ENCODE data around the gene PRAMEF15.
A peak's percentile ranks its signal among the peaks of the same experiment; 100 is the strongest.
"Not testable (repeated sequence)": the region's sequence is repeated elsewhere in the genome, so short reads cannot be mapped to it uniquely, and the experiment has no call there.

Gene PRAMEF15

GRCh38 chr1:13315281-13315680, at the start of gene PRAMEF15:
Gene PRAMEF15 (plus strand): TSS chr1:13315581. CDS start chr1:13318408, 2,827 bp downstream.
- DNase-seq, result not testable (repeated sequence)

DNA sequence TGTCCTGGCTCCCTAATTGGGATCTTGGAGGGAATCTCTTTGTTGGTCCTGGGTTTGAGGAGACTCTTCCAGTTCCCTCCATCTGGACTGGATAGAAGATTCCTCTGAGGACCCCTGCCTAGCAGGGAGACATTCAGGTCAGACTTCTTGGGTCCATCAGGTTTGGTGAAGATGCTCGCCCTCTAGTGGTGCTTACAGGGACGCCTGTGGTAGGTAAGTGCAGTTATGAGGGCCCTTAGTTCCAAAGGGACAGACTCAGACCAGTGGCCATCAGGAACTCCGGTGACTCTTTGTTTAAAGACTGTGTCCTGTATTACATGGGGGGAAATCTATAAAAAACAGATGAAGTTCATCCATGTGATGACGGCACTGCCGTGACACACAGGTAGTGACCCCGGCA, 38.4 kb upstream of the PRAMEF15 start:
- DNase-seq, result not testable (repeated sequence)

DNA sequence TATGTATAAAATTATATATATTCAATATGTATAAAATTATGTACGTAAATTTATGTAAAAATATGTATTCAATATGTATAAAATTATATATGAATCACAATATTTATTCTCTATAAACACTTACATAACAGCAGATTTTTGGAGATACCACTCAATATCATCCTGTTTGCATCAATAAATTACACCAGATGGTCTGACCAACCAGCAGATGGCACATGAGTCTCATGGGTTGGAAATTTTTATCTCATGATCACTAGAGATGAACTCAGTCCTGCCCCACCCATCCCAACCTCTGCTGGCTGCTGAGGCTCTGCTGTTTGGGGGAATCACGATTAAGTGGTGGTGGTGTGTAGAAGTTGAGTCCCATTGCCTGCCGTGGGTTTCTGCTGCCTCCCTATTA, 35.8 kb upstream of the PRAMEF15 start:
- DNase-seq, result not testable (repeated sequence)

- DNase-seq, result not testable (repeated sequence)
These were observed 30.3 kb upstream of the PRAMEF15 start, which contains the start of gene PRAMEF8 for GRCh38 chr1:13285037-13285436. Gene PRAMEF8 (minus strand): TSS chr1:13285137. CDS start chr1:13284091, 1,046 bp downstream.

GRCh38 chr1:13289030-13289429, 26.4 kb upstream of the PRAMEF15 start:
- not testable (repeated sequence) for DNase-seq

DNA sequence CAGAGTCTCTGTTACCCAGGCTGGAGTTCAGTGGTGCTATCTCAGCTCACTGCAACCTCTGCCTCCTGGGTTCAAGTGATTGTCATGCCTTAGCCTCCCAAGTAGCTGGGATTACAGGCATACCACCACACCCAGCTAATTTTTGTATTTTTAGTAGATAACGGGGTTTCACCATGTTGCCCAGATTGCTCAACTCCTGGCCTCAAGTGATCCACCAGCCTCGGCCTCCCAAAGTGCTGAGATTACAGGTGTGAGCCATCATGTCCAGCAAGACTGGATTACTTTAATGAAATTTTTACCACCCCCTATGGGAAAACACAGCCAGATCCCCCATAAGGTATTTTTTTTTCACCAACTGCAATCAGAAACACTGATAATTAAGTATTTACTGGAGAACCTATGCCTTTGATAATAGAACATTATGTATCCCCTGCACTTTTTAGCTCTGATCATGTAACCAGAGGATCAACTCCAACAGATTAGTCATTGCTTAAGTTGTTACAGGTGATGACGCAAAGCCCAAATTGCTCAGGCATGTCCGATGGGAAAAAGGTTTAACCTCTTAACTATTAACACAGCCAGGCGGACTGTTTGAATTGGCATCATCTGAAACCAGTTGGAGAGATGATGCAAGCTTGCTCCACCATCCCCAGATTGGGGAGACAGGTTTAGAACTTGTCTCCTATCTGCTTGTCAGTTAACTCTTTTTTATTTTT, 18.0 kb upstream of the PRAMEF15 start:
- not testable (repeated sequence) for DNase-seq

DNA sequence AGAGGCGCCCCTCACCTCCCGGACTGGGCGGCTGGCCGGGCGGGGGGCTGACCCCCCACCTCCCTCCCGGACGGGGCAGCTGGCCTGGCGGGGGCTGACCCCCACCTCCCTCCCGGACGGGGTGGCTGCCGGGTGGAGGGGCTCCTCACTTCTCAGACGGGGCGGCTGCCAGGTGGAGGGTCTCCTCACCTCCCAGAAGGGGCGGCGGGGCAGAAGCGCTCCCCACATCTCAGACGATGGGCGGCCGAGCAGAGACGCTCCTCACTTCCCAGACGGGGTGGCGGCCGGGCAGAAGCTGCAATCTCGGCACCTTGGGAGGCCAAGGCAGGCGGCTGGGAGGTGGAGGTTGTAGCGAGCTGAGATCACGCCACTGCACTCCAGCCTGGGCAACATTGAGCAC, 16.7 kb upstream of the PRAMEF15 start:
- DNase-seq, result not testable (repeated sequence)

DNA sequence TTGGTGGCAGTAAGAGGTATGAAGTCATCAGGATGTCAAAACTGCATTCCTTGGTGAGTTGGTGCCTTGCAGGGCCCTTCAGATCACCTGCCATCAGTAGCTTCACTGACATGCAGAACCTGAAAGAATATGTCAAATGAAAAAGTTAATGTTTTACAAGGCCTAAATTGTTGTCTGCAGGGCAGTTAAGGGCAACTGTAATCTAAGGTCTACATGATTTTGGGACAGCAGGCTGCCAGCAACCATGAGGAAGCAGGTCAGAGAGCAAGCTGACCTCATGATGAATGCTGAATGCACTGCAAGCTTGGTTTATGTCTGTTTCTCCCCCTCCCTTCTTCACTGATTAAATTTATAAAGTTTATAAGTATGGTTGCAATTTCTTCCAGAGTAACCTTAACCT, 13.2 kb upstream of the PRAMEF15 start:
- not testable (repeated sequence) for DNase-seq

DNA sequence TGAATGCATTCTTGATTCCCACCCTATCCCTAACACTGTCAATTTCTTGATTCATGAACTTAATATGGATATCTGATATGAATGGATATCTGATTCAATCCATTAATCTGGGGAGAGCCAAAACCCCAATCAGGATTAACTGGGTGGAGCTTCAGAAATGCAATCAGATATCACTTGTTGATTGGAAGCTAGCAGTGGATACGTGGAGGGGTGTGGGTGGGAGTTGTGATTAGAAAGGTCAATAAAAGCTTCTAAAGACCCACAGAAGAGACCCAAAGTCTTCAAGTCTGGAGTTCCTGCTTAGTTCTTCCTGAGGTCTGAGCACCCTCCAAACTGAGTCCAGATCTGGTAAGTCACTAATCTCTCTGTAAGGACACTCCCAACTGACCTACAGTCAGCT, 12.1 kb upstream of the PRAMEF15 start, which contains the start of gene PRAMEF33:
Gene PRAMEF33 (plus strand): TSS at position 301 of the 400 bp plus-strand sequence. CDS start 2,416 bp downstream, outside the sequence.
- DNase-seq, result not testable (repeated sequence)

GRCh38 chr1:13342496-13342895, 27.1 kb downstream of the PRAMEF15 start:
- not testable (repeated sequence) for DNase-seq

- DNase-seq, result not testable (repeated sequence)
These were observed 31.7 kb downstream of the PRAMEF15 start, which contains the start of gene PRAMEF14 for GRCh38 chr1:13347034-13347433. Gene PRAMEF14 (minus strand): TSS chr1:13347134. CDS start chr1:13345314, 1,820 bp downstream.

DNA sequence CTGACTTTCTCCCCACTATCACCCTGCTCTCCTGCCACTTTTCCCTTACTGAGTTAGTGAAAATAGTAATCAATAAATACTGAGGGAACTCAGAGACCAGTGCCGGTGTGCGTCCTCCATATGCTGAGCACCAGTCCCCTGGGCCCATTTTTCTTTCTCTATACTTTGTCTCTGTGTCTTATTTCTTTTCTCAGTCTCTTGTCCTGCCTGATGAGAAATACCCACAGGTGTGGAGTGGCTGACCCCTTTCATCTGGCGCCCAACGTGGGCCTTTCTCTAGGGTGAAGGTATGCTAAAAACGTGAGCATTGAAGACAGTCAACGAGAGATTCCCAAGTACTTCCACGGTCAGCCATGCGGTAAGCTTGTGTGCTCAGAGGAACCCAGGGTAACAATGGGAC, 38.1 kb downstream of the PRAMEF15 start:
- DNase-seq, result not testable (repeated sequence)

- DNase-seq, result not testable (repeated sequence)
These were observed 39.1 kb downstream of the PRAMEF15 start for GRCh38 chr1:13354475-13354874.

GRCh38 chr1:13356774-13357173, 41.4 kb downstream of the PRAMEF15 start:
- peak; percentile 46 for DNase-seq

DNA sequence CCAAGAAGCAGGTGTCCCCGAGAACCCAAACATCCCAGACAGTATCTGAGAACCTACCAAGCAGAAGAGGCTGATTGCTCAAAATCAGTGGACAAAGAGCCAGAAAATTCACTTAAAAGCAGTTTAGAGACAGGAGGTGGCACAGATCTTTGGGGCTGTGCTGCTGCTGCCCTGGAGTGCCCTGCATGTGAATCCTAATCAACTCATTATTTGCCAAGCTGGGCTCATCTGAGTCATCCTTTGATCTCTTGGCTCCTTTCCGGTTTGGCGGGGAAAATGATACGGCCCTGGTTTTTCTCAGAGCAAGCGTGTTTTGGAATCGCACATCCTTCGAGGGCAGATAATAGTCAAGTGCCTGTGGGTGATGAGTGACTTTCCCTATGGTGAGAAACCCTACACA, 47.0 kb downstream of the PRAMEF15 start:
- DNase-seq, result not testable (repeated sequence)

- DNase-seq, result not testable (repeated sequence)
These were observed 49.5 kb downstream of the PRAMEF15 start for GRCh38 chr1:13364928-13365327.

GRCh38 chr1:13366536-13366935, 51.2 kb downstream of the PRAMEF15 start:
- DNase-seq, result not testable (repeated sequence)

GRCh38 chr1:13368544-13368943, 53.2 kb downstream of the PRAMEF15 start:
- DNase-seq, result not testable (repeated sequence)
